Heart right ventricle (tissue), 16 donors: Measurements from ENCODE around the gene LPCAT1. TPM values are rescaled to one million over a fixed set of nuclear protein-coding genes. Genes with fewer than 3 reads are reported as not detected.

Experiments
- ATAC-seq, 8 donors: fragments of 200-7000 bp; cut with Tn5 transposase; one replicate each; pipeline ENCODE4 v1.9.1; 2020; ENCODE audit warnings: mild to moderate bottlenecking in 8 of 8, moderate library complexity in 8 of 8, moderate number of reproducible peaks in 1 of 8
- DNase-seq, 2 donors: peaks; one replicate each; pipeline ENCODE4 v3.0.0-alpha.2; 2020
- H3K27ac ChIP-seq, 10 donors: fragments of 200-600 bp; sonication (generic) in 2 of 10; one replicate each; pipeline versions ENCODE4 v1.5.0 to v1.8.0; 2020 to 2022; ENCODE audit warnings: mild to moderate bottlenecking in 3 of 10
- H3K27me3 ChIP-seq, 7 donors: fragments of 200-600 bp; one replicate each; pipeline ENCODE4 v1.8.0; 2021 to 2022; ENCODE audit warnings: mild to moderate bottlenecking in 2 of 7
- H3K36me3 ChIP-seq, 9 donors: fragments of 200-600 bp; sonication (generic) in 1 of 9; one replicate each; pipeline versions ENCODE4 v1.5.0 to v1.8.0; 2020 to 2022; ENCODE audit warnings: mild to moderate bottlenecking in 2 of 9
- H3K4me1 ChIP-seq, 9 donors: fragments of 200-600 bp; sonication (generic) in 1 of 9; one replicate each; pipeline versions ENCODE4 v1.5.0 to v1.8.0; 2020 to 2022; ENCODE audit warnings: mild to moderate bottlenecking in 4 of 9
- H3K4me3 ChIP-seq, 10 donors: fragments of 200-600 bp; sonication (generic) in 2 of 10; one replicate each; pipeline versions ENCODE4 v1.5.0 to v1.8.0; 2020 to 2022; ENCODE audit warnings: mild to moderate bottlenecking in 7 of 10, moderate library complexity in 2 of 10
- H3K9me3 ChIP-seq, 11 donors: fragments of 200-600 bp in 10 of 11; sonication (generic) in 2 of 11; one replicate each; pipeline versions ENCODE4 v1.5.0 to v1.8.0; 2013 to 2022; ENCODE audit warnings: mild to moderate bottlenecking in 2 of 11, control low read depth in 1 of 11, moderate library complexity in 1 of 11
- CTCF ChIP-seq, 9 donors: fragments of 200-600 bp; sonication (generic) in 2 of 9; IDR thresholded peaks; one replicate each; pipeline versions ENCODE4 v1.5.0 to v1.8.0; 2021 to 2022; ENCODE audit warnings: antibody characterized with exemption in 9 of 9, mild to moderate bottlenecking in 5 of 9, moderate library complexity in 1 of 9
- WGBS, 2 donors: extraction: QIAGEN DNeasy Blood & Tissue Kit; methylation state at CpG; one replicate each; pipeline ENCODE4 v1.1.7; 2013; ENCODE audit warnings: inconsistent platforms in 1 of 2; 5-methylcytosine and 5-hydroxymethylcytosine counted together
- intact Hi-C, 10 donors: fragments of 100-400 bp; cut with DNase I; formaldehyde crosslinking; loops; one replicate each; pipeline versions ENCODE4 v1.11.1 to v1.14.2; 2022
- polyA plus RNA-seq, 2 donors: library from polyadenylated mRNA; stranded (reverse); fragments of 200-250 nt; gene quantifications; one replicate each; pipeline ENCODE4 v1.2.3, GENCODE V29; 2013
- total RNA-seq, 10 donors: library from RNA; stranded (reverse); fragmentation: NEBNext Ultra II Directional in 3 of 10; extraction: Animal tissue kit (Norgen Biotek cat#: 25700) in 3 of 10; gene quantifications; one replicate each; pipeline versions ENCODE4 v1.2.1 to v1.2.4, GENCODE V29; 2021 to 2023
- donor health status: Arrhythmogenic right ventricular cardiomyopathy.
- donor health status: ischemic (EF 13 %, LVEDD 7.1; RV severe dilation, severe dysfunction).
- donor health status: healthy with polysubstance abuse.
- donor health status: DM: no; HTN: yes; CAD: no.
- donor health status: DM: no; HTN: no; CAD: no.
- donor health status: ischemic (EF 25% LVEDD 6.9; RV normal size, moderate dysfunction).
- donor health status: ischemic (EF 25% LVEDD 5.7; RV mildly dilated, moderate dysfunction).
- donor health status: healthy.
- donor health status: DM: yes; HTN: yes; CAD: no.
- donor health status: Ischemic cardiomyopathy.
- donor health status: ischemic (EF 35%, LVEDD 5.7; RV mildly dilated, moderate dysfunction).
- donor health status: nonischemic (EF 11% LVEDD 7.7; RV severe dilation, severe dysfunction).
- donor health status: DM: yes; HTN: yes; CAD: no.
- donor health status: PGD.
- donor health status: ischemic (EF 29% LVEDD 5.4; RV normal size, mild dysfunction).
- donor health status: nonischemic (EF 23%, LVEDD 6.1; RV moderate dilation, normal function).

Gene LPCAT1
- total and polyA plus RNA-seq, 12 donors = 5.6 to 25.5 (median 9.6) TPM

- peaks cover 0 to under 1% (median 0%) of the 10 kb centered on the region in 11 donors for H3K9me3 ChIP-seq
- peak in 3 of 8 donors; percentile 17 to 40 (median 20) for ATAC-seq
- peak overlapping the region in 7 of 10 donors; percentile 2 to 33 (median 18) for H3K4me3 ChIP-seq
- intact Hi-C loops = loop anchor here in 1 of 10 donors (10.0 kb wide), 1 partner anchor 211 kb away; no protein-coding TSS in a partner anchor
- 2 to 3% methylated on average over 83 to 92 of the region's 92 CpGs for WGBS, 2 donors
- no peak for DNase-seq
- peaks cover 31 to 90% (median 77%) of the 10 kb centered on the region in 7 donors for H3K27me3 ChIP-seq
- peaks cover 0 to 18% (median 10%) of the 10 kb centered on the region in 9 donors for H3K4me1 ChIP-seq
- no peak for TF ChIP-seq CTCF (IDR thresholded peaks at IDR 0.05)
- no peak overlapping the region for H3K27ac ChIP-seq
- H3K36me3 ChIP-seq = no peaks in the 10 kb centered on the region
Measured at GRCh38 chr5:1445689-1446601, 77.8 kb downstream of the LPCAT1 start.

GRCh38 chr5:1445313-1445688 is 78.5 kb downstream of the LPCAT1 start, which contains the start of gene SLC6A3:
Gene SLC6A3 (minus strand): TSS chr5:1445440. CDS start chr5:1443197, 2,243 bp downstream.
- Histone ChIP-seq H3K4me1 (peaks cover 0 to 18% (median 10%) of the 10 kb centered on the region in 9 donors), H3K36me3 (no peaks in the 10 kb centered on the region), H3K9me3 (peaks cover 0 to 7% (median 0%) of the 10 kb centered on the region in 11 donors), H3K4me3 (peak within 1 kb of the TSS in 9 of 10 donors; percentile 2 to 33 (median 8)), H3K27me3 (peaks cover 31 to 89% (median 78%) of the 10 kb centered on the region in 7 donors), H3K27ac (no peak within 1 kb of the TSS)
- peak in 7 of 8 donors; percentile 20 to 69 (median 45) for ATAC-seq
- intact Hi-C loops = loop anchor here in 1 of 10 donors (10.0 kb wide), 1 partner anchor 210 kb away; no protein-coding TSS in a partner anchor
- no peak for DNase-seq
- no peak for TF ChIP-seq CTCF (IDR thresholded peaks at IDR 0.05)
- 1 to 2% methylated on average over 41 to 52 of the region's 52 CpGs for WGBS, 2 donors

- WGBS, 2 donors = 8% methylated on average over 66 to 68 of the region's 68 CpGs
- Histone ChIP-seq H3K36me3 (no peaks in the 10 kb centered on the region), H3K4me3 (peak overlapping the region in 8 of 10 donors; percentile 2 to 33 (median 13)), H3K9me3 (peaks cover 0 to 8% (median 0%) of the 10 kb centered on the region in 11 donors), H3K27ac (no peak overlapping the region), H3K27me3 (peaks cover 31 to 97% (median 85%) of the 10 kb centered on the region in 7 donors), H3K4me1 (peaks cover 0 to 18% (median 10%) of the 10 kb centered on the region in 9 donors)
- ATAC-seq = no peak
- DNase-seq = no peak
- intact Hi-C loops = loop anchor here in 1 of 10 donors (10.0 kb wide), 1 partner anchor 210 kb away; no protein-coding TSS in a partner anchor
- TF ChIP-seq CTCF (IDR thresholded peaks at IDR 0.05) = no peak
Measured at GRCh38 chr5:1444361-1445189, 79.2 kb downstream of the LPCAT1 start.
